Measurements from ENCODE around the gene VASN. TPM values are rescaled to one million over a fixed set of nuclear protein-coding genes. Genes with fewer than 3 reads are reported as not detected.
"Not testable (repeated sequence)": the region's sequence is repeated elsewhere in the genome, so short reads cannot be mapped to it uniquely, and the experiment has no call there.

VASN gene
- total RNA-seq, 1 donor from 2014 or later = 6.3 TPM

DNA sequence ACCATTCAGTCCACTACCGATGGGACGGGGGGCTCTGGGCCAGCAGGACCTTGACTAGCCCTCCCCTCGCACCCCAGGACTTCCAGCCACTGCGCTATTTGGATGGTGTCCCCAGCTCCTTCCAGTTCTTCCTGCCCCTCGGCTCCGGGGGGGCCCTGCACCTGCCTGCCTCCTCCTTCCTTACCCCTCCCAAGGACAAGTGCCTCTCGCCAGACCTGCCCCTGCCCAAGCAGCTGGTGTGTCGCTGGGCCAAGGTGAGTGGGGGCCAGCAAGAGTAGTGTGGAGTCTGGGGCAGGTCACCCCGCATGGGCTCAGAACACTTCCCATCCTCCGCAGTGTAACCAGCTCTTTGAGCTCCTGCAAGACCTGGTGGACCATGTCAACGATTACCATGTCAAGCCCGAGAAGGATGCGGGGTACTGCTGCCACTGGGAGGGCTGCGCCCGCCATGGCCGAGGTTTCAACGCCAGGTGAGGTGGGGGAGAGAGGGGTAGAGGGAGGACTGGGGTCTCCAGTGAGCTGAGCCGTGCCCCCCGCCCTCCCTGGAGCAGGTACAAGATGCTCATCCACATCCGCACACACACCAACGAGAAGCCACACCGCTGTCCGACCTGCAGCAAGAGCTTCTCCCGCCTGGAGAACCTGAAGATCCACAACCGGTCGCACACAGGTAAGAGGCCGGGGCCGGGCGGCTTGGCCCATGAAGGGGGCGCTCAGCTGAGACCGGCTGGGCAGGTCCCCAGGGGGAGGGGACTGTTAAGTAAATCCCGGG, 36.7 kb upstream of the VASN start:
- DNase-seq (ENCODE audit: low spot score) = no peak
- intact Hi-C loops (cut with DNase I) = no loop called here

GRCh38 chr16:4336701-4337539, 34.7 kb upstream of the VASN start:
- DNase-seq (ENCODE audit: low spot score) = no peak
- intact Hi-C loops (cut with DNase I) = no loop called here

DNA sequence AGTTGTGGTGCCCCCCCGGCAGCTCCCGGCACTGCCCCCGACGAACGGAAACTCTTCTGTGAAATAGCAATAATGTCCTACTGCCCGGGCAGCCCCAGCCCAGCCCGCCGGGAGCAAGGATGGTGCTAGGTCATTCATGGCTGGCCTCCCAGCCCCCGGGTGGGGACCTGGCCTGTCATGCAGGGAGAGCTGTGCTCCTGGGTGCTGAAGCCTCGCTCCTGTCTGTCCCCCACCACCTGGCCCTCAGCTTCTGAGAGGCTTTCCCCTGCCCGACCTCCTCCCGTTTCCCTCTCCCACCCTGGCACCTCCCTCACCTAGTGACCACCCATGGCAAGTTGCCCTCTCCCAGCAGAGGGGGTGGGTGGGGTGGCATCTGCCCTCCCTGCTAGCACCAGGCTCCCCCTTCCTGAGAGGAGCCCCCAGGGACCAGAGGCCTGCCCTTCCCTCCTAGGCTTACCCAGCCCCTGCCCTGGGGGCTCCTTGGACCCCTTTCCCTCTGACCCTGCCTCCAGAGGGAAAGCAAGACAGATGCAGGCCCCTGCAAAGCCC, 34.0 kb upstream of the VASN start:
- no peak for DNase-seq (ENCODE audit: low spot score)
- intact Hi-C loops (cut with DNase I) = no loop called here

GRCh38 chr16:4338125-4338582, 33.5 kb upstream of the VASN start:
- intact Hi-C loops (cut with DNase I) = no loop called here

DNA sequence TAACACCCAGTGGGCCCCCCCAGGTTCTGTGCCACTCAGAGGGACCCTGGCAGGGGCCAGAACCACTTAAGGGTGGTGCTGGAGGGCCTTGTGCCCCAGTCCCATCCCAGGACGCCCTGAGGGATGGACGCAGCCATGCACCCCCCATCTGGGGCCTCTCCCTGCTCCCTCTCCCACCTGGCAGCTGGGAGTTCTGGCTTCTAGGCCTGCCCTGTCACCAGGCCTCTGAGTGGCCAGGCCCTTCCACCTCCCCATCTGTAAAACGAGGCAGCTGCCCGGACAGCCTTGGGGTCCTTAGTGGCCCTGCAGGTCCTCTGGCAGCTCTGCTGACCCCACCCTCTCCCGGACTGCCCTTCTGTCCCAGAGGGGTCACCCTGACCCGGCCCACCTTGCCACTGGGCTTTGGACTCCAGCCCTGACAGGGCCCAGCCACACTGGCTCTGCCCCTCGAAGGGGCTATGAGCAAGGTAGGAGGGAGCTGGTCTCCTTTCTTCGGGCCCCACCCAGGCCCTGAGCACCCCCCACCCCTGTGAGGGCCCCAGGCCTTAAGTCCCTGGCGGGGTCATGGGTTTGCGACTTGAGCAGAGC, 32.8 kb upstream of the VASN start:
- intact Hi-C loops (cut with DNase I) = no loop called here
- no peak for DNase-seq (ENCODE audit: low spot score)

More at GRCh38 chr16:4338125-4338582, 33.5 kb upstream of the VASN start:
- no peak for DNase-seq (ENCODE audit: low spot score)

DNA sequence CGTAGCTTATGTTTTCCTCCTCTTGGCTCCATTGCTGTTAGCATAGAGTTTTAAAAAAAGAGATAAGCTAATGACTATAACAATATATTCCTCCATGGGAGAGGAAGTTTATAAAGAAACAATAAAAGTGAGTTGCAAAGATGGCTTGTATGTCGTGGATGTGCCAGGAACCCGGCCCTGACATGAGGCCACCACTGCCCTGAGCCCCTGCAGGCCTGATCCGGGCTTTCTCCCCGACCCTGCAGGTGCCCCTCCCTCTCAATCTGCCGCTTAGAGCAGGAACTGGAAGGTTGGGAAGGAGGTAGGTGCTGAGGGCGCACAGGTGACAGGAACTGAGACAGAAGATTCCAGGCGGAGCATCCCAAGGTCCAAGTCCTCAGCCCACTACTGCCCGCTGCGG, 32.2 kb upstream of the VASN start:
- DNase-seq (ENCODE audit: low spot score) = no peak
- intact Hi-C loops (cut with DNase I) = no loop called here

DNA sequence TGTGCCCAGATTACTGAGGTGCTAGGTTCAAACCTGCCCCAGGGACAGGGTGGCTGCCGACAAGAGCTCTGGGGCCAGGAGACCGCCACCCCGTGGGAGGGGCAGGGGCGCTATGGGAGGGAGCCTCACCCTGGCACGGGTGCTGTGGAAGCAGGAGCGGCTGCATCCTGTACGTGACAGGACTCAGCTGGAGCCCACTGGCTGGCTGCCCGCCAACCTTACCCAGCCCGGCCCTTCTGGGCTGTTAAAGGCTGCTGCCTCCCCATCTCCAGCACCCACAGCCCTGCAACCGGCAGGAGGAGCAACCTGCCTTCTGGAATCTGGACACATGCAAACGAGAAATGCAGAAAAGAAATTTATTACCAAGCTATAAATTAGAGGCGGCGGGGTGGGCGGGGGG, 31.7 kb upstream of the VASN start:
- intact Hi-C loops (cut with DNase I) = no loop called here
- no peak for DNase-seq (ENCODE audit: low spot score)

GRCh38 chr16:4340443-4340842, 31.2 kb upstream of the VASN start:
- no peak for DNase-seq (ENCODE audit: low spot score)
- intact Hi-C loops (cut with DNase I) = no loop called here

- DNase-seq (ENCODE audit: low spot score) = no peak
- intact Hi-C loops (cut with DNase I) = no loop called here
Measured at GRCh38 chr16:4341250-4341649, 30.4 kb upstream of the VASN start.

DNA sequence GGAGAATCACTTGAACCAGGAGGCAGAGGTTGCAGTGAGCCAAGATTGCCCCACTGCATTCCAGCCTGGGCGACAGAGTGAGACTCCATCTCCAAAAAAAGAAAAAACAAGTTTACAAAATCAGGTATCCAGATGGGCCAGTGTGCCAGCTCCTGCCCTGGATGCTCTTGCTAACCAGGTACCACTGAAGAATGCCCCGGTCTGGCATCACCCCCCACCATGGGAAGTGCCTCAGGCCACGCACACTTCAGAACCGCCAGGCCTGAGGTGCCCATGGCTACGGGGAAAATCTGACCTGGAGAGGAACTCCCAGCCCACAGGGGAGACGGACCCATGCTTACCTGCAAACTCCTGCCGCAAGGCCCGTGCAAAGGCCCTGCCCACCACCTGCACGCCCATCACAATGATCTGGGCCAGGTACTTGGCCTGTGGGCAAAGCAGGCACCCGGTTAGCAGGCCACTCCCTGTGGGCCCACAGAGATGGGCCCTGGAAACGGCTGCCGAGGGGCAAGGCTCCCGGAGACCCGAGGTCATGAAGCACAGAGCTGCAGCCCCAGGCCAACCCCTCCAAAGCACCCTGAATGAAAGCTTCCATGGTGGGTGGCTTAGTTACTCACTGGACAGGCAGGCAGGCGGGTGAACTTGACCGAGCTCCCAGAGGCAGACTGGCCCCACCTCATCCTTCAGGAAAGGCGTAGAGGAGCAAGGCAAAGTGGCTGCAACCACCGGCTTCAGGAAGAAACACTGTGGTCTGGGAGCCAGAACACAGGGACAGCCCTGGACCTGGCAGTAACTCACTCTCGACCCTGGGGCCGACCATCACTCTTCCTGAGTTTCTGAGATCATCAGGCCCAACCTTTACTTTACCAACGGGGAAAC, 28.5 kb upstream of the VASN start:
- intact Hi-C loops (cut with DNase I) = no loop called here
- DNase-seq (ENCODE audit: low spot score) = no peak

- intact Hi-C loops (cut with DNase I); DNase-seq (ENCODE audit: low spot score): not testable (repeated sequence)
Measured at GRCh38 chr16:4344300-4344982, 27.2 kb upstream of the VASN start.

DNA sequence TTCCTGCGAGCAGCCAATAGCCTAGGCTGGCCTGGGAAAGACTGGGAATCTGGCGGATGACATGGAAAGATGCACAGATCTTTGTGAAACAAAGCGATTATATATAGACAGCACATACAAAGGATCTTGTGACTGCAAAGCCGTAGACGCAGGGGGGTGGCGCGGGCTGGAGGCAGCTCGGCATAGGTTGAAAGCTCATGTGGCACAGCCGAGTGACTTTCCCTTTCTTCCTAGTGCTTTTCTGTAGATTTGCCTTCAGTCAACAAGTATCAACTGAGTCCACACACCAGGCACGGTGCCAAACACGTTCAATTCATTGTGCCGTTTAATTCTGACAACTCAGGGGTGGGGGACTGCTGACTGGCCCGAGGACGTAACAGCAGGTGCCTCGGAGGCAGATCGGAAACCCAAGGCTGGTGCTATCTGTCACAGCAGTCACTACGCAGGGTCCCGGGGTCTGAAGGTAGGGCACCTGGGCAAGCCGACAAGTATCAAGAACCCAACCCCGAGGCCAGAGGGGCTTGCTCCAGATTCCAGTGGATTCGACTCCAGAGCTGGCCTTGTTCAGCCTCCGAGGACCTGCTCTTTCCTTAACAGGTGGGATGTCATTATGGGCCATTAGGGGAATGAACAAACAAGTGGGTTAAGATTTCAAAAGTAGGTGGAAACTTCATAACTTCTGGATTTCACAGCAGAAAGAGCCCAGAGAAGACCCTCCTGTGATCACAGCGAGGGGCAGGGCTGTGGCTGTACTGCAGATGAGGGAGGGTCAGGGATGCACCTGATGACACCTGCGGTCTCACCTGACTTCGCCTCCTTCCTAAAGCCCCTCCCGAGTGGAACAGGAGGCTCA, 26.4 kb upstream of the VASN start:
- intact Hi-C loops (cut with DNase I) = no loop called here
- DNase-seq (ENCODE audit: low spot score) = no peak

DNA sequence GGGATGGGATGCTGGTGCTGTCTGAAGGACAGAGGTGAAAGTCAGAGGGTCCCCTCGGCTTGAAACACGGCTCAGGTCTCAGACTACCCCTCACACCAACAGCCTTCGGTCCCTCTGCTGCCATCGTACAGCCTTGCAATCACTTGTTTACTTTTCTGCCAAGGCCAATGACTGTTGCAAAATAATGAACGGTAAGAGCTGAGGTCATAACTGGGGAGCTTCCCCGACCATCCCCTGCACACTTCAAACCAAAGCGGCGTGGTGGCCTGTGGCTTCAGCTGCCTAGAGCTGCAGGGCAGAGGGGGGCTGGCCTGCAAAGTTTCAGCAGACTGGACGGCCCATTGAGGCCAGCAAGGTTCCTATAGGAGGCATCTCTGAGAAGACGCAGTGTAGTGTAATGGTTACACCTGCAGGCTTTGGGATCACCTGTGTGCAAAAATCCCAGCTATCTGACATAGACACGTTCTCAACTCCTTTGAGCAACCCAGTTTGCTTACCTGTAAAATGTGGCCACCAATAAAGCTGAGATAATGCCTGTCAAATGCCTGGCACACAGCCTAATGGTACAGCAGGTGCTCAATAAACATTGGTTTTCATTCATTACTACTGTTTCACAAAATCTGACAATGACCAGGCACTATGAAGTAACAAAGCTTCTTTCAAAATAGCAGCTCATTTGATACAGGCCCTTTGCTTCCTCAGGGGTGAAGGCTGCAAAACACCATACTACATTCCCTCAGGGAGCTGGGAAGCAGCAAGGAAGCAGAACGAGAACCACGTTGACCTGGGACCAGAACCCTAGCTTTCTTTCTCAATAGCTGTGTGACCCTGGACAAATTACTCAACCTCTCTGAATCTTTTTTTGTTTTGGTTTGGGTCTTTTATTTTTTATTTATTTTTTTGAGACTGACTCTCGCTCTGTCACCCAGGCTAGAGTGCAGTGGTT, 25.5 kb upstream of the VASN start:
- no peak for DNase-seq (ENCODE audit: low spot score)
- intact Hi-C loops (cut with DNase I) = no loop called here

DNA sequence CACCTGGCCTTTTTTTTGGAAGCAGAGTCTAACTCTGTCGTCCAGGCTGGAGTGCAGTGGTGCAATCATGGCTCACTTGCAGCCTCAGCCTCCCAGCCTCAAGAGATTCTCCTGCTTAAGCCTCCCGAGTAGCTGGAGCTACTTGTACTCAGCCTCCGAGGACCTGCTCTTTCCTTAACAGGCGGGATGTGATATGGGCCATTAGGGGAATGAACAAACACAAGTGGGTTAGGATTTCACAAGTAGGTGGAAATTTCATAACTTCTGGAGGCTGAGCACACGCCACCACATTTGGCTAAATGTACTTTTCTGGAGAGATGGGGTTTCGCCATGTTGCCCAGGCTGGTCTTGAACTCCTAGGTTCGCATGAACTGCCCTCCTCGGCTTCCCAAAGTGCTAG, 24.6 kb upstream of the VASN start:
- DNase-seq (ENCODE audit: low spot score) = no peak

DNA sequence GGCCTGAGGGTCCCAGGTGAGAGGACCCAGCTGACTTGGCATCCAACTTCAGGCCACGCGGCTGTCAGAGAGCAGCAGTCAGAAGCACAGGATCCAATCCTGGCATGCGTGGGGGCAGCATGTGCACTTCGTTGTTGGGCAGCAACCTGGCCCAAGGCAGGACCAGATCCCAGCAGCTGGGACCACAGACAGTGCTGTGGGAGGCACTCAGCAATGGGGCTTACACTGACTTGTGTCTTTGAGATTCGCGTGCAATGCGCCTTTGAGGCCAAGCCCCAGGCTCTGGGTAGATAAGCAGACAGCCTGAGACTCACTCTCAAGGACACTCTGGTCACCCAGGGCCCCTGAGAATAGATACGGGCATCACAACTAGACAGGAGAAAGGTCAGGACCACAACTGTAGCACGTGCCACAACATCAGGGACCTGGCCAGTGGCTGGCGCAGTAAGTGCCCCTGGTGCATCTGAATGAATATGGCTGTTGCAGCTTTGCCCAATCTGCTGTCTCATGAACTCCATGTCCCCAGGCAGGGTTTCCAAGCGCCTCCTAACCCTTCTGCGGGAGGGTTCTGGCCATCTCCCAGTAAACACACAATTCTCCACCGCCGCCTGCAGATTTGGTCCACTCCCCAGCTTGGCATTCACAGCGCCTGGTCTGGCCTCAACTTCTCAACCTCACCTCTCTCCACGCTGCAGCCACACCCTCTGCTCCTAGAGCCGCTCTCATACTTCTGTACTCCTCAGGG, 23.7 kb upstream of the VASN start:
- no peak for DNase-seq (ENCODE audit: low spot score)
- intact Hi-C loops (cut with DNase I) = no loop called here

More for the DNA sequence above, 24.6 kb upstream of the VASN start:
- intact Hi-C loops (cut with DNase I) = no loop called here

GRCh38 chr16:4349332-4349731, 22.3 kb upstream of the VASN start:
- intact Hi-C loops (cut with DNase I) = no loop called here
- DNase-seq (ENCODE audit: low spot score) = no peak
